ENCODE measurements around the gene STXBP1.

DNA sequence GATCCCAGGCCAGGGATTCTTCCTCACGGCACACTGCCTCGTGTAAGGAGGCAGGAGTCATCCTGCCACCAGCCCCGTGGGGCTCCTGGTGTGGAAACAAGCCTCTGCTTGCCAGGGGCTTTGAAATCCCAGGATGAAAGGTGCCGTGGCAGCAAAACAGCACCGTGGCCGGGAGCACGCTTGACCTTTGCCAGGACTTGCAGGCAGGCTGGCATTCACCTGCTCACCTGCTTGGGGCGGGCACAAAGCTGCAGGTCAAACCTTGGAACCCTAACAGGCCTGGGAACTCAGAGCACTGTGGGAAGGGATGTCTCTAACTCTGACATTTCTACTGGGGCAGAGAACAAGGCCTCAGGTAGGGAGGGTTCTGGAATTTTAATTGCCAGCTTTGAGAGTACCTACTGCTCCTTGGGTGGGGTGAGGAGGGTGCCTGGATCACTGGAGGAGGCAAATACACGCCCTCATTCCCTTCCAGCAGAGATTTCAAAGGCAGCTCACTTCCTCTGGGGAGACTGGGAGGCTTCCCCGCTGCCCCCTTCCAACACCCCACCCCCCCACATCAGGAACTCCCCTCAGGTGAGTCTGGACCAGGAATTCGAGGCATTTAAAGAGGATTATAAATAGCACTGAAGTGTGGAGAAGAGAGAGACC lies 45.6 kb upstream of the STXBP1 start:
- TF ChIP-seq, protein P1, sequence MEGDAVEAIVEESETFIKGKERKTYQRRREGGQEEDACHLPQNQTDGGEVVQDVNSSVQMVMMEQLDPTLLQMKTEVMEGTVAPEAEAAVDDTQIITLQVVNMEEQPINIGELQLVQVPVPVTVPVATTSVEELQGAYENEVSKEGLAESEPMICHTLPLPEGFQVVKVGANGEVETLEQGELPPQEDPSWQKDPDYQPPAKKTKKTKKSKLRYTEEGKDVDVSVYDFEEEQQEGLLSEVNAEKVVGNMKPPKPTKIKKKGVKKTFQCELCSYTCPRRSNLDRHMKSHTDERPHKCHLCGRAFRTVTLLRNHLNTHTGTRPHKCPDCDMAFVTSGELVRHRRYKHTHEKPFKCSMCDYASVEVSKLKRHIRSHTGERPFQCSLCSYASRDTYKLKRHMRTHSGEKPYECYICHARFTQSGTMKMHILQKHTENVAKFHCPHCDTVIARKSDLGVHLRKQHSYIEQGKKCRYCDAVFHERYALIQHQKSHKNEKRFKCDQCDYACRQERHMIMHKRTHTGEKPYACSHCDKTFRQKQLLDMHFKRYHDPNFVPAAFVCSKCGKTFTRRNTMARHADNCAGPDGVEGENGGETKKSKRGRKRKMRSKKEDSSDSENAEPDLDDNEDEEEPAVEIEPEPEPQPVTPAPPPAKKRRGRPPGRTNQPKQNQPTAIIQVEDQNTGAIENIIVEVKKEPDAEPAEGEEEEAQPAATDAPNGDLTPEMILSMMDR (IDR thresholded peaks at IDR 0.05 in 4 of 5, conservative IDR thresholded peaks at IDR 0.05 in 1 of 5): no peak
- no peak for TF ChIP-seq POLR2A (IDR thresholded peaks at IDR 0.05)

Data from gastrocnemius medialis (tissue), 4 donors.